Ishikawa (cell line): Measurements from ENCODE around the gene FAN1.

Source experiments
- CEBPB ChIP-seq: IDR thresholded peaks from 2 replicates; pipeline ENCODE4 v1.6.1; 2012
- EP300 ChIP-seq: IDR thresholded peaks from 2 replicates; pipeline ENCODE4 v1.6.1; 2012; ENCODE audit warnings: borderline replicate concordance
- FOXM1 ChIP-seq: IDR thresholded peaks from 2 replicates; pipeline ENCODE4 v1.6.1; 2012; ENCODE audit warnings: low read depth, borderline replicate concordance
- MAX ChIP-seq: IDR thresholded peaks from 2 replicates; pipeline ENCODE4 v1.6.1; 2012
- NFIC ChIP-seq: IDR thresholded peaks from 2 replicates; pipeline ENCODE4 v1.6.1; 2012
- RAD21 ChIP-seq: IDR thresholded peaks from 2 replicates; pipeline ENCODE4 v1.6.1; 2012; ENCODE audit warnings: low read depth
- REST ChIP-seq: IDR thresholded peaks from 2 replicates; pipeline ENCODE4 v1.6.1; 2012; ENCODE audit warnings: low read depth, mild to moderate bottlenecking
- TAF1 ChIP-seq: IDR thresholded peaks from 2 replicates; pipeline ENCODE4 v1.6.1; 2012; ENCODE audit warnings: low read depth, mild to moderate bottlenecking
- TCF12 ChIP-seq: IDR thresholded peaks from 2 replicates; pipeline ENCODE4 v1.6.1; 2012; ENCODE audit warnings: low read depth
- TEAD4 ChIP-seq: IDR thresholded peaks from 2 replicates; pipeline ENCODE4 v1.6.1; 2012
- USF1 ChIP-seq: IDR thresholded peaks from 2 replicates; pipeline ENCODE4 v1.6.1; 2012
- YY1 ChIP-seq: IDR thresholded peaks from 2 replicates; pipeline ENCODE4 v1.6.1; 2012; ENCODE audit warnings: low read depth
- ZBTB7A ChIP-seq: IDR thresholded peaks from 2 replicates; pipeline ENCODE4 v1.6.1; 2012; ENCODE audit warnings: low read depth

DNA sequence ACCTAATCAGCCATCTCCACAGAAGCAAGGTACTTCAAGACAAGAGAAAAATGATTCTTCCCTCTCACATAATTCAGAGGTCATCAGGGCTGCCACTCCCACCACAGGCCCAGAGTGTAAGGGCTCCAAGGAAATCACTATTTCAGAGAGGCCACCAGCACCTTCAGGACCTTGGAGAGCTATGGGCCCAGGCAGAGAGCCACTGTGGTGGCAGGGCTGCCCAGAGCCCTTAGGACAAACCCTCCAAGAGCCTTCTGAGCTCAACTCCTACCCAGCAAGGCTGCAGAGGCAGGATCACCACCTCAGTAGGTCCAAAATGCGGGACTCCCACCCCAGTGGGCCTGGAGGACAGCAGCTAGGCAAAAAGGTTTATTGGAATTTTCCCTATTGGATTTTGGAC, 17.9 kb upstream of the FAN1 start:
- TF ChIP-seq MAX (no peak), REST (peak; percentile 95), CEBPB (no peak), YY1 (no peak), ZBTB7A (no peak), EP300 (no peak), TAF1 (no peak), RAD21 (no peak), NFIC (no peak), TEAD4 (no peak), FOXM1 (no peak), USF1 (no peak), TCF12 (no peak)
